K562 (cell line): ENCODE results near the gene DNAJC30. TPM values are rescaled to one million over a fixed set of nuclear protein-coding genes. Genes with fewer than 3 reads are reported as not detected.

Experiments
- polyA plus RNA-seq, 8 experiments: library from polyadenylated mRNA; depleted of rRNA in 4 of 8; stranded (reverse) in 5 of 8; unstranded in 3 of 8; fragments of >200 nt; fragmentation: Nextera tagmentation in 2 of 8; fragmentation: Illumina TruSeq in 1 of 8; extraction: Ambion mirVana in 2 of 8; extraction: Trizol in 1 of 8; gene quantifications; 2 replicates each; pipeline versions ENCODE4 v1.2.1 to v1.2.3, GENCODE V29; 2011 to 2014; ENCODE audit warnings: inconsistent platforms in 1 of 8, missing spikeins in 1 of 8
- total RNA-seq, 7 experiments: library from RNA; depleted of rRNA in 6 of 7; stranded (reverse); fragments of >200 nt in 6 of 7; fragmentation: Illumina TruSeq in 2 of 7; extraction: Trizol in 2 of 7; gene quantifications; 2 replicates each; pipeline versions ENCODE4 v1.2.1 to v1.2.3, GENCODE V29; 2011 to 2021; ENCODE audit warnings: low replicate concordance in 1 of 7
- TF ChIP-seq, protein P1 (sequence below), 2 experiments: fragments of 450-650 bp; formaldehyde crosslinking in 1 of 2; IDR thresholded peaks; 2 replicates each; pipeline versions ENCODE4 v1.4.0 to v1.6.1; 2014 to 2020; ENCODE audit warnings: mild to moderate bottlenecking in 2 of 2, borderline replicate concordance in 1 of 2, low read depth in 1 of 2

The DNAJC30 gene
- total and polyA plus RNA-seq, 9 of the 15 experiments (the other 6 are each of a cell fraction or from before 2014, with no cell fraction given), result 1.1 to 11.3 (median 4.6) TPM

DNA sequence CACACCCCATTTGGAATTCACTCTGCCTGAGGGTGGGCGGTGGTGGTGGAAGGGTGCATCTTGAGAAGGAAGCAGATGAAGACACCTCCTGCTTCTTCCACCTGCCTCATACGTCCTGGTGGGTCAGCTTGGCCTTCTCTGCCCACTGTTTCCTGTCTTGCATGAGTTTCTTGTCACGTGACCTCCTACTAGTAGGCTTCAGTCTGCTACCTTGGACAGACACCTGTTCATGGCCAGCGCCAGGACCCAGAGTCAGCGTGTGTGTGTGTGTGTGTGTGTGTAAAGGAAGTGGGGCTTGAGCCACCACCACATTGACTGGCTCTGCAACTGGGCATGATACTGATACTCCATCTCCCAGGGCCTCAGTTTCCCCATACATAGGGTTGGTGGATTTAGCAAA is 32.7 kb downstream of the DNAJC30 start (continued):
- TF ChIP-seq, protein P1, sequence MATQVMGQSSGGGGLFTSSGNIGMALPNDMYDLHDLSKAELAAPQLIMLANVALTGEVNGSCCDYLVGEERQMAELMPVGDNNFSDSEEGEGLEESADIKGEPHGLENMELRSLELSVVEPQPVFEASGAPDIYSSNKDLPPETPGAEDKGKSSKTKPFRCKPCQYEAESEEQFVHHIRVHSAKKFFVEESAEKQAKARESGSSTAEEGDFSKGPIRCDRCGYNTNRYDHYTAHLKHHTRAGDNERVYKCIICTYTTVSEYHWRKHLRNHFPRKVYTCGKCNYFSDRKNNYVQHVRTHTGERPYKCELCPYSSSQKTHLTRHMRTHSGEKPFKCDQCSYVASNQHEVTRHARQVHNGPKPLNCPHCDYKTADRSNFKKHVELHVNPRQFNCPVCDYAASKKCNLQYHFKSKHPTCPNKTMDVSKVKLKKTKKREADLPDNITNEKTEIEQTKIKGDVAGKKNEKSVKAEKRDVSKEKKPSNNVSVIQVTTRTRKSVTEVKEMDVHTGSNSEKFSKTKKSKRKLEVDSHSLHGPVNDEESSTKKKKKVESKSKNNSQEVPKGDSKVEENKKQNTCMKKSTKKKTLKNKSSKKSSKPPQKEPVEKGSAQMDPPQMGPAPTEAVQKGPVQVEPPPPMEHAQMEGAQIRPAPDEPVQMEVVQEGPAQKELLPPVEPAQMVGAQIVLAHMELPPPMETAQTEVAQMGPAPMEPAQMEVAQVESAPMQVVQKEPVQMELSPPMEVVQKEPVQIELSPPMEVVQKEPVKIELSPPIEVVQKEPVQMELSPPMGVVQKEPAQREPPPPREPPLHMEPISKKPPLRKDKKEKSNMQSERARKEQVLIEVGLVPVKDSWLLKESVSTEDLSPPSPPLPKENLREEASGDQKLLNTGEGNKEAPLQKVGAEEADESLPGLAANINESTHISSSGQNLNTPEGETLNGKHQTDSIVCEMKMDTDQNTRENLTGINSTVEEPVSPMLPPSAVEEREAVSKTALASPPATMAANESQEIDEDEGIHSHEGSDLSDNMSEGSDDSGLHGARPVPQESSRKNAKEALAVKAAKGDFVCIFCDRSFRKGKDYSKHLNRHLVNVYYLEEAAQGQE (IDR thresholded peaks at IDR 0.05; ENCODE audit: borderline replicate concordance), result 0 out of 2 replicates have a peak, but pooled peaks have one; percentile 13
- TF ChIP-seq, protein P1 (CRISPR knock-in tag; IDR thresholded peaks at IDR 0.05; ENCODE audit: low read depth), result no peak
